Measurements from ENCODE around the gene GPBP1. TPM values are rescaled to one million over a fixed set of nuclear protein-coding genes. Genes with fewer than 3 reads are reported as not detected.

GPBP1 gene
- total RNA-seq, 1 experiment from 2014 or later, result 69.5 TPM

DNA sequence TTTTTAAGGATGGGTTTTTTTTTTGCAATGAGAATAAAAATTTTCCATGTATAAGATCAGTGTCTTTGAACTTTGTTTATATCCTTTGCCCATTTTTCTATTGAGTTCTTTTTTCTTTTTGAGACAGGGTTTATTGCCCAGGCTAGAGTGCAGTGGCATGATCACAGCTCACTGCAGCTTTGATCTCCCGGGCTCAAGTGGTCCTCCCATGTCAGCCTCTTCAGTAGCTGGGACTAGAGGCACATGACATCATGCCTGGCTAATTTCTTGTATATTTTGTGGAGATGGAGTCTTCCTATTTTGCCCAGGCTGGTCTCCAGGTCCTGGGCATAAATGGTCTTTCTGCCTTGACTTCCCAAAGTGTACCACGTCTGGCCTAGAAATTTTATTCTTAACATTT lies 21.2 kb downstream of the GPBP1 start:
- no peak overlapping the region for H3K4me2 ChIP-seq (ENCODE audit: low read length)
- H3K27ac ChIP-seq (ENCODE audit: low read depth, low read length), result no peak overlapping the region
- intact Hi-C loops (cut with micrococcal nuclease), result no loop called here
- BruUV-seq (replicated peaks), result no TSS peak
- no peak for ATAC-seq
- no peak overlapping the region for H3K9ac ChIP-seq (ENCODE audit: low read length)
- no peaks in the 10 kb centered on the region for H3K9me3 ChIP-seq (ENCODE audit: control insufficient read depth in 1 of 2, insufficient read depth in 1 of 2, low read depth in 1 of 2, low read length in 2 of 2)
- H4K20me1 ChIP-seq (ENCODE audit: insufficient read depth), result peaks cover 30% of the 10 kb centered on the region
- POLR2A ChIA-PET, result no interaction called here
- no peak overlapping the region for H3K4me3 ChIP-seq (replicated peaks in 1 of 2; ENCODE audit: low read depth in 1 of 2, low read length in 2 of 2)
- no peaks in the 10 kb centered on the region; a peak in 1 of 4 replicates for H3K4me1 ChIP-seq (ENCODE audit: control insufficient read depth in 1 of 2, insufficient read depth in 2 of 2, low read length in 2 of 2)
- no peaks in the 10 kb centered on the region for H3K9me2 ChIP-seq (ENCODE audit: insufficient read depth)
- TF ChIP-seq CTCF (IDR thresholded peaks at IDR 0.05 in 2 of 3, conservative IDR thresholded peaks at IDR 0.05 in 1 of 3; ENCODE audit: borderline replicate concordance in 1 of 3, insufficient read depth in 1 of 3, low read depth in 2 of 3, low read length in 2 of 3) (no peak), ELF1 (IDR thresholded peaks at IDR 0.05; ENCODE audit: borderline replicate concordance, low read depth) (no peak), SIN3A (IDR thresholded peaks at IDR 0.05; ENCODE audit: low read depth) (no peak), YY1 (IDR thresholded peaks at IDR 0.05; ENCODE audit: extremely low read depth, insufficient replicate concordance, low read depth, low read length) (no peak), JUND (IDR thresholded peaks at IDR 0.05) (no peak), ATF3 (IDR thresholded peaks at IDR 0.05) (no peak), FOSL1 (IDR thresholded peaks at IDR 0.05; ENCODE audit: low read depth) (no peak), CBX3 (IDR thresholded peaks at IDR 0.05; ENCODE audit: low read depth) (no peak), POLR2AphosphoS5 (IDR thresholded peaks at IDR 0.05; ENCODE audit: low read depth, low read length) (no peak), RAD21 (IDR thresholded peaks at IDR 0.05; ENCODE audit: low read depth) (no peak), EZH2 (IDR thresholded peaks at IDR 0.05) (no peak), POLR2A (IDR thresholded peaks at IDR 0.05; ENCODE audit: borderline replicate concordance, extremely low read depth, insufficient read depth, insufficient read length) (no peak), EGR1 (IDR thresholded peaks at IDR 0.05; ENCODE audit: low read depth) (no peak), ZFX (IDR thresholded peaks at IDR 0.05) (no peak)
- TF ChIP-seq, protein P1, sequence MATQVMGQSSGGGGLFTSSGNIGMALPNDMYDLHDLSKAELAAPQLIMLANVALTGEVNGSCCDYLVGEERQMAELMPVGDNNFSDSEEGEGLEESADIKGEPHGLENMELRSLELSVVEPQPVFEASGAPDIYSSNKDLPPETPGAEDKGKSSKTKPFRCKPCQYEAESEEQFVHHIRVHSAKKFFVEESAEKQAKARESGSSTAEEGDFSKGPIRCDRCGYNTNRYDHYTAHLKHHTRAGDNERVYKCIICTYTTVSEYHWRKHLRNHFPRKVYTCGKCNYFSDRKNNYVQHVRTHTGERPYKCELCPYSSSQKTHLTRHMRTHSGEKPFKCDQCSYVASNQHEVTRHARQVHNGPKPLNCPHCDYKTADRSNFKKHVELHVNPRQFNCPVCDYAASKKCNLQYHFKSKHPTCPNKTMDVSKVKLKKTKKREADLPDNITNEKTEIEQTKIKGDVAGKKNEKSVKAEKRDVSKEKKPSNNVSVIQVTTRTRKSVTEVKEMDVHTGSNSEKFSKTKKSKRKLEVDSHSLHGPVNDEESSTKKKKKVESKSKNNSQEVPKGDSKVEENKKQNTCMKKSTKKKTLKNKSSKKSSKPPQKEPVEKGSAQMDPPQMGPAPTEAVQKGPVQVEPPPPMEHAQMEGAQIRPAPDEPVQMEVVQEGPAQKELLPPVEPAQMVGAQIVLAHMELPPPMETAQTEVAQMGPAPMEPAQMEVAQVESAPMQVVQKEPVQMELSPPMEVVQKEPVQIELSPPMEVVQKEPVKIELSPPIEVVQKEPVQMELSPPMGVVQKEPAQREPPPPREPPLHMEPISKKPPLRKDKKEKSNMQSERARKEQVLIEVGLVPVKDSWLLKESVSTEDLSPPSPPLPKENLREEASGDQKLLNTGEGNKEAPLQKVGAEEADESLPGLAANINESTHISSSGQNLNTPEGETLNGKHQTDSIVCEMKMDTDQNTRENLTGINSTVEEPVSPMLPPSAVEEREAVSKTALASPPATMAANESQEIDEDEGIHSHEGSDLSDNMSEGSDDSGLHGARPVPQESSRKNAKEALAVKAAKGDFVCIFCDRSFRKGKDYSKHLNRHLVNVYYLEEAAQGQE (IDR thresholded peaks at IDR 0.05; ENCODE audit: low read depth), result no peak
- TF ChIP-seq, protein P2, sequence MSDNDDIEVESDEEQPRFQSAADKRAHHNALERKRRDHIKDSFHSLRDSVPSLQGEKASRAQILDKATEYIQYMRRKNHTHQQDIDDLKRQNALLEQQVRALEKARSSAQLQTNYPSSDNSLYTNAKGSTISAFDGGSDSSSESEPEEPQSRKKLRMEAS (IDR thresholded peaks at IDR 0.05), result no peak
- RAD21 ChIA-PET (ENCODE audit: low non-redundant PET in 1 of 2, low total read pairs in 2 of 2, uncharacterized antibody in 2 of 2, unreplicated experiment in 2 of 2), result interaction anchor here in 1 of 2 experiments (0.6 kb wide), 1 partner anchor 285 kb away, joined by 3 read pairs; no protein-coding TSS in a partner anchor
- H3K79me2 ChIP-seq (ENCODE audit: insufficient read depth, low read length), result peaks cover 100% of the 10 kb centered on the region
- no peaks in the 10 kb centered on the region for H3K27me3 ChIP-seq (ENCODE audit: insufficient read depth, low read length)
- H2AFZ ChIP-seq (ENCODE audit: low read depth, low read length, poor library complexity, severe bottlenecking), result no peak overlapping the region
- DNase-seq (ENCODE audit: low read depth, low spot score), result no peak
- CTCF ChIA-PET, result no interaction called here
- H3K36me3 ChIP-seq (ENCODE audit: control insufficient read depth in 1 of 2, insufficient read depth in 2 of 2, low read length in 2 of 2), result peaks cover 3% of the 10 kb centered on the region in 2 experiments; a peak in 2 of 4 replicates
